WTC11 (cell line): ENCODE data around the gene CCDC170. TPM values are rescaled to one million over a fixed set of nuclear protein-coding genes. Genes with fewer than 3 reads are reported as not detected.

ENCODE experiments used
- ATAC-seq: fragments of 200-7000 bp; cut with Tn5 transposase; 2 replicates; pipeline ENCODE4 v1.10.0; 2021; ENCODE audit warnings: mild to moderate bottlenecking, moderate library complexity
- CTCF ChIA-PET: fragments of 300-600 bp; sonication (Branson Sonifier 250); formaldehyde crosslinking; loops from one replicate; lab custom pipeline; 2021; ENCODE audit warnings: antibody characterized with exemption; lab: Charles Lee
- POLR2A ChIA-PET: fragments of 350-600 bp; sonication (Branson Sonifier 250); formaldehyde crosslinking; loops from one replicate; lab custom pipeline; 2021; ENCODE audit warnings: antibody characterized with exemption; lab: Charles Lee
- DNase-seq: peaks from one replicate; pipeline ENCODE4 v3.0.0; 2021; ENCODE audit warnings: low spot score
- H3K27ac Mint-ChIP-seq: 2 replicates; pipeline ENCODE4 v1.8.0; 2021; ENCODE audit warnings: mixed read lengths
- H3K27me3 Mint-ChIP-seq: 2 replicates; pipeline ENCODE4 v1.8.0; 2021; ENCODE audit warnings: low read depth, mild to moderate bottlenecking, moderate library complexity, mixed read lengths
- H3K36me3 Mint-ChIP-seq: 2 replicates; pipeline ENCODE4 v1.8.0; 2021; ENCODE audit warnings: mixed read lengths
- H3K4me1 Mint-ChIP-seq: 2 replicates; pipeline ENCODE4 v1.8.0; 2022; ENCODE audit warnings: mixed read lengths
- H3K4me3 Mint-ChIP-seq: 2 replicates; pipeline ENCODE4 v1.8.0; 2021; ENCODE audit warnings: mild to moderate bottlenecking, moderate library complexity, mixed read lengths
- H3K9me3 Mint-ChIP-seq: 2 replicates; pipeline ENCODE4 v1.8.0; 2021; ENCODE audit warnings: mixed read lengths
- CREB1 ChIP-seq: sonication (generic); formaldehyde crosslinking; IDR thresholded peaks from 2 replicates; pipeline ENCODE4 v1.8.0; 2023; ENCODE audit warnings: mild to moderate bottlenecking, missing genetic modification reagents
- ETV6 ChIP-seq: sonication (generic); formaldehyde crosslinking; IDR thresholded peaks from 2 replicates; pipeline ENCODE4 v1.8.1; 2022; ENCODE audit warnings: mild to moderate bottlenecking, missing genetic modification reagents
- GABPB1 ChIP-seq: sonication (generic); formaldehyde crosslinking; IDR thresholded peaks from 2 replicates; pipeline ENCODE4 v1.8.1; 2023; ENCODE audit warnings: mild to moderate bottlenecking, missing genetic modification reagents
- HMGA2 ChIP-seq: fragments of 250-450 bp; sonication (Bioruptor Pico); IDR thresholded peaks from 2 replicates; pipeline ENCODE4 v1.4.0; 2021; ENCODE audit warnings: mild to moderate bottlenecking, moderate library complexity
- KAT7 ChIP-seq: sonication (generic); formaldehyde crosslinking; IDR thresholded peaks from 2 replicates; pipeline ENCODE4 v1.8.1; 2023; ENCODE audit warnings: missing genetic modification reagents, mild to moderate bottlenecking, borderline replicate concordance
- MXD4 ChIP-seq: fragments of 250-450 bp; sonication (Bioruptor Pico); IDR thresholded peaks from 2 replicates; pipeline ENCODE4 v1.8.0; 2021; ENCODE audit warnings: mild to moderate bottlenecking, moderate library complexity, borderline replicate concordance
- MYBL2 ChIP-seq: sonication (generic); formaldehyde crosslinking; IDR thresholded peaks from 2 replicates; pipeline ENCODE4 v1.8.1; 2023; ENCODE audit warnings: mild to moderate bottlenecking, moderate library complexity, missing genetic modification reagents
- PRRX2 ChIP-seq: fragments of 250-450 bp; sonication (Bioruptor Pico); IDR thresholded peaks from 2 replicates; pipeline ENCODE4 v1.8.0; 2021; ENCODE audit warnings: mild to moderate bottlenecking
- total RNA-seq: library from RNA; stranded (reverse); gene quantifications from 3 replicates; pipeline ENCODE4 v1.2.3, GENCODE V29; 2021
- TF ChIP-seq, protein P1 (sequence below): fragments of 250-450 bp; sonication (Bioruptor Pico); IDR thresholded peaks from 2 replicates; pipeline ENCODE4 v1.9.0; 2021; ENCODE audit warnings: mild to moderate bottlenecking
- TF ChIP-seq, protein P2 (sequence below): sonication (generic); formaldehyde crosslinking; IDR thresholded peaks from 2 replicates; pipeline ENCODE4 v1.8.1; 2023; ENCODE audit warnings: mild to moderate bottlenecking, missing genetic modification reagents
- TF ChIP-seq, protein P3 (sequence below): sonication (generic); formaldehyde crosslinking; IDR thresholded peaks from 2 replicates; pipeline ENCODE4 v1.8.1; 2023; ENCODE audit warnings: mild to moderate bottlenecking, missing genetic modification reagents, borderline replicate concordance
- TF ChIP-seq, protein P4 (sequence below): sonication (generic); formaldehyde crosslinking; IDR thresholded peaks from 2 replicates; pipeline ENCODE4 v1.8.1; 2022; ENCODE audit warnings: mild to moderate bottlenecking, moderate library complexity, missing genetic modification reagents

Gene CCDC170
- total RNA-seq, 1 experiment from 2014 or later, result 0.26 TPM

DNA sequence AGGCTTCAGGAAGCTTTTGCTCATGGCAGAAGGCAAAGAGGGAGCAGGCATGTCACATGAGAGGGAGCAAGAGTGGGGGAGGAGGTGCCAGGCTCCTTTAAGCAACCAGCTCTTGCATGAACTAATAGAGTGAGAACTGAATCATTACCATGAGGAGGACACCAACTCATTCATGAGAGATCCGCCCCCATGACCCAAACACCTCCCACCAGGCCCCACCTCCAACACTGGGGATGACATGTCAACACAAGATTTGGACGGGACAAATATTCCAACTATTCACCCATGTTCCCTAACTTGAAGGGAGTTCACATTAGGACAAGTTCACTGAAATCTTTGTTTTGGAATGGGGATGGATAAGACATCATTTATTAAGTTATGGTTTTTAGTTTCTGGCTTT is 158.5 kb downstream of the CCDC170 start (continued):
- TF ChIP-seq HMGA2, result no peak

DNA sequence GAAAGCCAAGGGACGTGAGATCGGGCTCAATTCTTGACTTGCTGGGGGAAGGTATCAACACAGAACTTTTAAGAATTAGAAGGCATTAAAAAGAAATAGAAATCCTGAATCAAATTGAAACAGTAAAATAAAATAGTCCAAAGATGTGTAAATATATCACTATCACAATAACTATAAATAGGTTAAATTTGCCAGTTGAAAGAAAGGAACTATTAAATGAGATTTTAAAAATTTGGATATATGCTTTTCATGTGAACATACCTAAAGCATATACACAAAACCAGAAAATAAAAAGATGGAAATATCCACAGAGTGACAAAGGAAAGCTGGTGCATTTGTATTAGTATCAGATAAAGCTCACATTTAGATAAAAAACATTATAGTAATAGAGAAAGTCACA is 161.3 kb downstream of the CCDC170 start:
- Mint-ChIP-seq H3K4me1 (peaks cover 5% of the 10 kb centered on the region), H3K27ac (no peak overlapping the region), H3K36me3 (peaks cover 18% of the 10 kb centered on the region), H3K9me3 (peaks cover 32% of the 10 kb centered on the region), H3K27me3 (peaks cover 3% of the 10 kb centered on the region; the same call in 1 of the 2 replicates), H3K4me3 (no peak overlapping the region)
- ChIA-PET POLR2A (interaction anchor here (0.6 kb wide), 1 partner anchor 1751 kb away, joined by 4 read pairs; no protein-coding TSS in a partner anchor), CTCF (no interaction called here)
- DNase-seq (no peak), ATAC-seq (no peak)
- TF ChIP-seq MYBL2 (no peak), KAT7 (CRISPR knock-in tag) (no peak), ETV6 (CRISPR knock-in tag) (no peak)

DNA sequence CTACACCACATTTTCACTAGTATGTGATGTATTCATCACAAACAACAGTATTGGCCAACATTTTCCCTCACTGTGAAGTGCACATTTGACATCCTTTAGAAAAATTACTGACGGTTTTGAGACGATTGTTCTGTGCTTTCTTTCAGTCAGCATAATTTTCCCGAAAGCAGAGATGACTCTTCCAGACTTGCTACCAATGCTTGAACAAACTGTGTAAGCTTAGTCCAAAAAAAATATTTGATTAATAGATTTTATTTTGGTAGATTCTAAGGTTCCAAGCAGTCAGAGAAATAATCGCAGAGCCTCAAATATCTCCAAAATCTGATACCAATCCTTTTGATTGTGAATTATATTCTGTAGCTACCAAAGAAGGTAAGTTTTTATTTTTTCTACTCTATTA is 162.6 kb downstream of the CCDC170 start:
- no peak overlapping the region for H3K27ac Mint-ChIP-seq
- TF ChIP-seq PRRX2 (CRISPR knock-in tag), result no peak
- TF ChIP-seq, protein P1, sequence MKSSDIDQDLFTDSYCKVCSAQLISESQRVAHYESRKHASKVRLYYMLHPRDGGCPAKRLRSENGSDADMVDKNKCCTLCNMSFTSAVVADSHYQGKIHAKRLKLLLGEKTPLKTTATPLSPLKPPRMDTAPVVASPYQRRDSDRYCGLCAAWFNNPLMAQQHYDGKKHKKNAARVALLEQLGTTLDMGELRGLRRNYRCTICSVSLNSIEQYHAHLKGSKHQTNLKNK (CRISPR knock-in tag), result no peak
- TF ChIP-seq, protein P2, sequence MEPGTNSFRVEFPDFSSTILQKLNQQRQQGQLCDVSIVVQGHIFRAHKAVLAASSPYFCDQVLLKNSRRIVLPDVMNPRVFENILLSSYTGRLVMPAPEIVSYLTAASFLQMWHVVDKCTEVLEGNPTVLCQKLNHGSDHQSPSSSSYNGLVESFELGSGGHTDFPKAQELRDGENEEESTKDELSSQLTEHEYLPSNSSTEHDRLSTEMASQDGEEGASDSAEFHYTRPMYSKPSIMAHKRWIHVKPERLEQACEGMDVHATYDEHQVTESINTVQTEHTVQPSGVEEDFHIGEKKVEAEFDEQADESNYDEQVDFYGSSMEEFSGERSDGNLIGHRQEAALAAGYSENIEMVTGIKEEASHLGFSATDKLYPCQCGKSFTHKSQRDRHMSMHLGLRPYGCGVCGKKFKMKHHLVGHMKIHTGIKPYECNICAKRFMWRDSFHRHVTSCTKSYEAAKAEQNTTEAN (CRISPR knock-in tag), result no peak
- TF ChIP-seq, protein P3, sequence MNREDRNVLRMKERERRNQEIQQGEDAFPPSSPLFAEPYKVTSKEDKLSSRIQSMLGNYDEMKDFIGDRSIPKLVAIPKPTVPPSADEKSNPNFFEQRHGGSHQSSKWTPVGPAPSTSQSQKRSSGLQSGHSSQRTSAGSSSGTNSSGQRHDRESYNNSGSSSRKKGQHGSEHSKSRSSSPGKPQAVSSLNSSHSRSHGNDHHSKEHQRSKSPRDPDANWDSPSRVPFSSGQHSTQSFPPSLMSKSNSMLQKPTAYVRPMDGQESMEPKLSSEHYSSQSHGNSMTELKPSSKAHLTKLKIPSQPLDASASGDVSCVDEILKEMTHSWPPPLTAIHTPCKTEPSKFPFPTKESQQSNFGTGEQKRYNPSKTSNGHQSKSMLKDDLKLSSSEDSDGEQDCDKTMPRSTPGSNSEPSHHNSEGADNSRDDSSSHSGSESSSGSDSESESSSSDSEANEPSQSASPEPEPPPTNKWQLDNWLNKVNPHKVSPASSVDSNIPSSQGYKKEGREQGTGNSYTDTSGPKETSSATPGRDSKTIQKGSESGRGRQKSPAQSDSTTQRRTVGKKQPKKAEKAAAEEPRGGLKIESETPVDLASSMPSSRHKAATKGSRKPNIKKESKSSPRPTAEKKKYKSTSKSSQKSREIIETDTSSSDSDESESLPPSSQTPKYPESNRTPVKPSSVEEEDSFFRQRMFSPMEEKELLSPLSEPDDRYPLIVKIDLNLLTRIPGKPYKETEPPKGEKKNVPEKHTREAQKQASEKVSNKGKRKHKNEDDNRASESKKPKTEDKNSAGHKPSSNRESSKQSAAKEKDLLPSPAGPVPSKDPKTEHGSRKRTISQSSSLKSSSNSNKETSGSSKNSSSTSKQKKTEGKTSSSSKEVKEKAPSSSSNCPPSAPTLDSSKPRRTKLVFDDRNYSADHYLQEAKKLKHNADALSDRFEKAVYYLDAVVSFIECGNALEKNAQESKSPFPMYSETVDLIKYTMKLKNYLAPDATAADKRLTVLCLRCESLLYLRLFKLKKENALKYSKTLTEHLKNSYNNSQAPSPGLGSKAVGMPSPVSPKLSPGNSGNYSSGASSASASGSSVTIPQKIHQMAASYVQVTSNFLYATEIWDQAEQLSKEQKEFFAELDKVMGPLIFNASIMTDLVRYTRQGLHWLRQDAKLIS (CRISPR knock-in tag), result no peak
- no peak for TF ChIP-seq MYBL2
- TF ChIP-seq CREB1 (CRISPR knock-in tag), result no peak
- TF ChIP-seq MXD4 (CRISPR knock-in tag), result no peak
- peaks cover 32% of the 10 kb centered on the region for H3K9me3 Mint-ChIP-seq
- H3K27me3 Mint-ChIP-seq, result peaks cover 3% of the 10 kb centered on the region; the same call in 1 of the 2 replicates
- no peak for DNase-seq
- peaks cover 5% of the 10 kb centered on the region for H3K4me1 Mint-ChIP-seq
- POLR2A ChIA-PET, result no interaction called here
- H3K36me3 Mint-ChIP-seq, result peaks cover 18% of the 10 kb centered on the region
- CTCF ChIA-PET, result interaction anchor here (1.0 kb wide), 1 partner anchor 8 kb away, joined by 3 read pairs; no protein-coding TSS in a partner anchor
- H3K4me3 Mint-ChIP-seq, result no peak overlapping the region
- no peak for ATAC-seq

DNA sequence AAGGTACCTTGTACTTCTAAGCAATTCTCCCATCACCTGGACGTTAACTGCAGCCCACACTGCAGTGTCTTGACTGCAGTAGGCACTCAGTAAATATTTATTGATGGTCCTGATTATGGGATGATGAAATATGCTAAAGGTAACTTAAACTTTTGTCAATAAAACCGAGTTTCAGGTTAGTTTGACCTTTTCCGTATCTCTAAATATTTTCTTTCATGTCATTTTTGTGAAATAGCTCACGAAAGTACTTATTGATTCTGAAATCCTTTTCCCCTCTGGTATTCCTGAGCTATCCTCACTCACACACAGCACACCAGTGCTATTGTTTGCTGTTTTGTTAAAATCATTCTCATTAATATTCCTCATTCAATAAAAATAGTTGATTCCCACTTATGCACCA is 164.3 kb downstream of the CCDC170 start:
- TF ChIP-seq, protein P4, sequence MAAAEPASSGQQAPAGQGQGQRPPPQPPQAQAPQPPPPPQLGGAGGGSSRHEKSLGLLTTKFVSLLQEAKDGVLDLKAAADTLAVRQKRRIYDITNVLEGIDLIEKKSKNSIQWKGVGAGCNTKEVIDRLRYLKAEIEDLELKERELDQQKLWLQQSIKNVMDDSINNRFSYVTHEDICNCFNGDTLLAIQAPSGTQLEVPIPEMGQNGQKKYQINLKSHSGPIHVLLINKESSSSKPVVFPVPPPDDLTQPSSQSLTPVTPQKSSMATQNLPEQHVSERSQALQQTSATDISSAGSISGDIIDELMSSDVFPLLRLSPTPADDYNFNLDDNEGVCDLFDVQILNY, result no peak
- TF ChIP-seq GABPB1, result peak; percentile 96
- no peak for DNase-seq
- Mint-ChIP-seq H3K4me1 (no peaks in the 10 kb centered on the region), H3K4me3 (no peak overlapping the region), H3K27me3 (peaks cover 3% of the 10 kb centered on the region; the same call in 1 of the 2 replicates), H3K9me3 (peaks cover 26% of the 10 kb centered on the region), H3K36me3 (peaks cover 18% of the 10 kb centered on the region), H3K27ac (no peak overlapping the region)
- no peak for ATAC-seq
- CTCF ChIA-PET, result interaction anchor here (2.0 kb wide), 1 partner anchor 10 kb away, joined by 9 read pairs; no protein-coding TSS in a partner anchor
- POLR2A ChIA-PET, result no interaction called here
